GM18511 (cell line): ENCODE data around the gene NATD1.
"Not testable (repeated sequence)": the region's sequence is repeated elsewhere in the genome, so short reads cannot be mapped to it uniquely, and the experiment has no call there.

ENCODE experiments used
- ATAC-seq: cut with Tn5 transposase; IDR thresholded peaks from one replicate; pipeline ENCODE4 v1.9.1; 2021; ENCODE audit warnings: mild to moderate bottlenecking, moderate library complexity; ENCODE audit not compliant: unreplicated experiment

Gene NATD1

GRCh38 chr17:21194703-21195102 is 58.5 kb downstream of the NATD1 start:
- ATAC-seq, result no peak

DNA sequence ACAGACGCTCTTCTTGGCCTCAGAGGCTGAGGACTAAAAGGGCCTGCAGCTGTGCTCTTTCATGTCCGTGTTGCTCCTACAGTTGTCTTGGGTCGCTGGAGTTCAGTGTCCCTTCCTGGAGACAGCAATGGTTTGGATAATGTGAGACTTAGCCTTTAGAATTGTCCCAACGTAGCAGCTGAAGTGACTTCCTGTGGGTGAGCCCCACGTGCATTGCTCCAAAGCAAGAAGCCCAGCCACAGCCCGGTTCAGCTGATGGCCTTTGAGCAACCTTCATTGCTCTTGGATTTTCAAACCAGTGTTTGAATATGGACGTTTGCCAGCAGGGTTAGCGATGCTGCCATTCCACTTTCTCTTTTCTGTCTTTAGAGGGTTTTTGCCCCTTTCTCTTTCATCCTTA is 59.0 kb downstream of the NATD1 start:
- no peak for ATAC-seq

DNA sequence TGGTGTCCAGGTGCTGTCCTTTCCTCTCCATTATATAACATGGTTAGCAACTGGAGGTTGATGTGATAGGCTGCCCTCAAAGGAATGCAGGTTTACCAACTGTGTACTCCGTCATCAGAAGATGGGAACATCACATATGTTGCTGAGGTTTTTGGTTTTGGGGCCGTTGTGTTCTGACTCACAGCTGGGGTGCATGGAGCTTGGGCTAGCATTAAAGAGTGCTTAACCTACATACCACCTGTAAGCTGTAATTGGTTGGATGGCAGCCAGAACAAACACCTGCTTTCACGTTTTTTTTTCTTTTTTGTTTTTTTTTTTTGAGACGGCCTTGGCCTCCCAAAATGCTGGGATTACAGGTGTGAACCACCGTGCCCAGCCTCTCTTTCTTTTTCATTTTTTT is 60.2 kb downstream of the NATD1 start:
- no peak for ATAC-seq

DNA sequence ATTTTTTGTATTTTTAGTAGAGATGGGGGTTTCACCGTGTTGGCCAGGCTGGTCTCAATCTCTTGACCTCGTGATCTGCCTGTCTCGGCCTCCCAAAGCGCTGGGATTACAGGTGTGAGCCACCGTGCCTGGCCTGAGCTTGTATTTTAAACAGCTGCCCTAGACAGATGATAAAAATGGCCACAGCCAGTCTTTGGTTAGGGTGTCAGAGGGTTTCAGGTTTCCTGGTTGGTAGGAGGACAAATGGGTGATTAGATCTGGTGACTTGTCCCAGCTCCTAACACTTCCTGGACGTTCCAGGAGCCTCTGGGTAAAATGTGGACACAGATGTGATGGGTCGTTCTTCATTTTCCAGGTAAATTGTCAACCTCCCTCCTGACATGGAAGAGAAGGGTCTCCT is 60.8 kb downstream of the NATD1 start:
- not testable (repeated sequence) for ATAC-seq

- no peak for ATAC-seq
Observed at GRCh38 chr17:21191698-21192097, 61.5 kb downstream of the NATD1 start.

- ATAC-seq, result no peak
Observed at GRCh38 chr17:21190078-21190477, 63.1 kb downstream of the NATD1 start.

DNA sequence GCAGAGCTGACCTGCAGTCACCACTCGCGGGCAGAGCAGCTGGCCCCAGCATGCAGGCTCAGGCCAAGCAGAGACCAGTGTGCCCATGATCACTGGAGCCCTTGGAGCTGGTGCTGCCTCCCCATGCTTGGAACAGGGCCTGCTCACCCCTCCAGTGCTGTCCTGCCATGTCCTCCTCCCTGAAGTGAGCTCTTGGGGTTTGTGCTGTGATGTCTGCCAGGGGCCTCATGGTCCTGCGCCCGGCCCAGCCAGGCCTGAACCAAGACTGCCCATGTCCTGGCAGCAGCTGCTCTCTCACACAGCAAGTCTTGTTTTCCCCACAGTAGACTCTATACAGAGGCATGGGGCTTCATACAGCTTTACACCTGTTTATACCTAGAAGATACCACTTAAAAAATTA is 63.8 kb downstream of the NATD1 start:
- no peak for ATAC-seq
